Measurements from ENCODE around the gene ZNF654.
A peak's percentile ranks its signal among the peaks of the same experiment; 100 is the strongest.
"Not testable (repeated sequence)": the region's sequence is repeated elsewhere in the genome, so short reads cannot be mapped to it uniquely, and the experiment has no call there.

Gene ZNF654

GRCh38 chr3:88148651-88149050, 89.6 kb downstream of the ZNF654 start:
- DNase-seq = no peak

DNA sequence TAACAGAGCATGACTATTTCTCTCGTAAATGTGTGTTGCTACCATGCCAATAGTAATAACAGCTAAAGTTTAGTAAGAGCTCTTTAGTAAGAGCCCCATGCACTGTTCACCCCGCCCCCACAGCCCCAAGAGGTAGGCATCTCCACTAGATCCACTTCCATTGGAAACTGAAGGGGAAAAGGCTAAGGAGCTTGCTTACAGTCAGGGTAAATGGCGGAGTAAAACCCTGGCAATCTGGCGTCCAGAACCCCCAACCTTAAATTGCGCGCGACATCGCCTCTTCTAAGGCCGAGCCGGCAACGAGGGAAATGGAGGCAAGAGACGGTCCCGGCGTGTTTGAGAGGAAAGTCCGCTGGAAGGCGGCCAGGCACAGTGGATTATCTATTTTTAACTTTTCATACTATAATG, 90.0 kb downstream of the ZNF654 start:
- peak in 1 of 2 donors; percentile 53 for DNase-seq

DNA sequence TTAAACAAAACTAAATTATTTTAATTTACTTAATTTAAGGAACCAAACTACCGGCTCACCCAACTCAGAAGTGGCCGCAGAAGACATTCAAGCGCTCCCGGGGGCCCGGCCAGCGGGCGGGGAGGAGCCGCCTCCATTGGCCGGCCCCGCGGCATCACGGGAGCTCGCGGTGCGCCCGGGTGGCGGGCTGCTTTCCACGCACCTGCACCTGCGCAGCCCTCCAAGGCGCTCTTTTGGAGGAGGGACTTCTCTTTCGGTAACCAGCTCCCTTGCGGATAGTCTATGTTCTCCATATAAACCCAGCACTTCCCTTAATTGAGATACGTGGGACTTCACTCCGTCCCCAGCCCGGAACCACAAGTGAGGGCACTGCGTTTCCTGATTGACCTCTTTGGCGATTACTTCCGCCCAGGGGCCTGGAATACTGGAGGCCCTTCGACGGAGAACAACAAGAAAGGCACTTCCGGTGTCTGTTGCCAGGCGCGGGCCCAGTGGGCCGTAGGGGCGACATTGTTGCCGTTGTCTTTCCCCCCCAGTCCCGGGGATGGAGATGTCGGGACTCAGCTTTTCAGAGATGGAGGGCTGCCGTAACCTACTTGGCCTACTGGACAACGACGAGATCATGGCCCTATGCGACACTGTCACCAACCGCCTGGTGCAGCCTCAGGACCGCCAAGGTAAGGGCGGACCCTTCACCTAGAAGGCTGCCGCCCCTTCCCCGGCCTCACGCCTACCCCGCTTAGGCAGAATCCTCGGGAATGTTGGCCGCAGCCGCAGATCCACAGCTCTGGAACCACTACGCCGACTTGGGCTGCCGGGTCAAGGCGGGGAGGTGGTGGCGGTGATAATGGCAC, 90.7 kb downstream of the ZNF654 start, which contains the start of gene C3orf38:
Gene C3orf38 (plus strand): TSS at position 451 of the 854 bp plus-strand sequence. CDS start 94 bp downstream, at position 545.
- peak; percentile 48 to 74 for DNase-seq

DNA sequence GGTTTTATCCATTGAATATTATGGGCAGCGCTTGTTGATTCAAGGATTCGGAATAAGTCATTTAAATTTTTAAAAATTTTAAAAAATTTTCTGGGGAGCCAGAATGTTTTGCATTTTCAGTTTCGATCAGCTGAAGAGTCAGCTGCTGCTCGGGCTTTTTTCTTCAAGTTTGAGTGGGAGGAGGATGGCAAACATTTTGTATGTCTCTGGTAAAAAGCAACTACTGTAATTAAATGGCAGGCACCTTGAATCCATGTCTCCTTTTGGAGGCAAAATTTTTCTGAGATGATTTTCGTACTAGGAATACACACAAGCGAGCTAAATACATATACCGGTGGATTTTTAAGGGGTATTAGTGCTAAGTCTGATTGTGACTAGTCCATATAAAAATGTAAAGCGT, 91.3 kb downstream of the ZNF654 start:
- DNase-seq = peak in 1 of 2 donors; percentile 31

- DNase-seq = peak in 1 of 2 donors; percentile 31
These were observed 91.8 kb downstream of the ZNF654 start for GRCh38 chr3:88150806-88151205.

- no peak for DNase-seq
These were observed 92.3 kb downstream of the ZNF654 start for GRCh38 chr3:88151358-88151757.

- DNase-seq = no peak
These were observed 93.8 kb downstream of the ZNF654 start for GRCh38 chr3:88152841-88153240.

- DNase-seq = no peak
These were observed 107.4 kb downstream of the ZNF654 start for GRCh38 chr3:88166419-88166971.

- no peak for DNase-seq
These were observed 108.1 kb downstream of the ZNF654 start for GRCh38 chr3:88167173-88167572.

DNA sequence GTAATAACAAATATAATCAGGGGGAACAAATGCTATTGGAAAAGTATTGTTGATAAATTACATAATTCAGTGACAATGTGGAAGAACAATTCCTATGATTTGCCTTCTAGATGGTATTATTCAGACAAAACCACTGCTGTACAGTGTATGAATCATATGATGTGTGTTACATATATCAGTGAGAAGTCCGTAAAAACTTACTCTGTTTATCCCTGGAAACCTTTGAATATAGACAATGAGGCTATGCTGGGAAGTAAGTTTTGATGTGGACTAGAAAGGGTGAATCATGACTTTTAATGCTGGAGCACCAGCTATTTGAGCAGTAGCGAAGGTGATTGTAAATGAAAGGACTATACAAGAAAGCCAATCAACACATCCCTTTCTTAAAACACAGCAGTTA, 108.6 kb downstream of the ZNF654 start:
- DNase-seq = no peak

DNA sequence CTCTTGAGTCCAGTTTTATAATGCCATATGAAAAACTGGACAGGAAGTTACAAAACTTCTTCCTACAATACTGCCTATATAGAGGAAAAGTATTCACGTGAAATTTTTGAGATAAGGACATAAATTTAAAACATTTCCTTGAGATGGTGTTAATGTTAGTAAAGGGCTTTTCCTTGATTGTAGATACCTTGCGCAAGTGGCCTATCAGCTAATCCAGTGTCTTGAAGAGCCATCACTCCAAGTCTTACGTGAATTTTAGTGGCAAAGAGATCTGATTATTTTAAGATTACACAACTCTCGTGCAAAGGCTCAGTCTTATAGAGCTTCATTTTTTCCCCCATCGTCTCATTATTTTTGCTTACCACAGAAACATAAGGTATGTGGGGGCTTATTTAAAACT, 109.1 kb downstream of the ZNF654 start:
- no peak for DNase-seq

- peak in 1 of 2 donors; percentile 38 for DNase-seq
These were observed 121.4 kb downstream of the ZNF654 start for GRCh38 chr3:88180398-88180999.

GRCh38 chr3:88182165-88182918, 123.3 kb downstream of the ZNF654 start:
- DNase-seq = not testable (repeated sequence)

- DNase-seq = no peak
These were observed 129.4 kb downstream of the ZNF654 start for GRCh38 chr3:88188436-88188835.

DNA sequence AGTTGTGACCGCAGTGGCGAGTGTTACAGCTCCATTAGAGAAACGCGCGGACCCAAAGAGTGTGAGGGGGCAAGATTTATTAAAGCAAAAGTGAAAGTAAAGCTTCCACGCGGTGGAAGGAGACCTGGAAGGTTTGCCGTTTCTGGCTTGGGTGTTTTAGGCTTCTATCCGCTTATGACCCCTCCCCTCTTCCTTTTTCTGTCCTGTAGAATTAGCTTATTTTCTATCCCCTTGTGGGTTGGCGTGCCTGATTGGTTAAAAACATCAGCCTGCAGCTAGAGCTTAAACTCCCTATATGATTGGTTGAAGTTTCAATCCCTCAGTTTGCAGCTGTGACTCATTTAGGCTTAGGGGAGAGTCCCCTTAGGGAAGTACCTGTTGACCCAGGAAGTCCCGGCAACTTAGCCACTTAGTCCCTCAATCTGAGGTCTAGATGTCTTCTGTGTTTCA, 130.3 kb downstream of the ZNF654 start:
- no peak for DNase-seq

DNA sequence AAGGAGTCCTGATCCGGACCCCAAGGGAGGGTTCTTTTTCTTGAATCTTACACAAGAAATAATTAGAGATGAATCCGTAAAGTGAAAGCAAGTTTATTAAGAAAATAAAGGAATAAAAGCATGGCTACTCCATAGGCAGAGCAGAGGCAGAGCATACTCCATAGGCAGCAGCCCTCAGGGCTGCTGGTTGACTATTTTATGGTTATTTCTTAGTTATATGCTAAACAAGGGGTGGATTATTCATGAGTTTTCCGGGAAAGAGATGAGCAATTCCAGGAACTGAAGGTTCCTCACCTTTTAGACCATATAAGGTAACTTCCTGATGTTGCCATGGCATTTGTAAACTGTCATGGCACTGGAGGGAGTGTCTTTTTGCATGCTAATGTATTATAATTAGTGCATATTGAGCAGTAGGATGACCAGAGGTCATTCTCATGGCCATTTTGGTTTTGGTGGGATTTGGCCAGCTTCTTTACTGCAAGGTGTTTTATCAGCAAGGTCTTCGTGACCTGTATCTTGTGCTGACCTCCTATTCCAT, 132.9 kb downstream of the ZNF654 start:
- DNase-seq = no peak

GRCh38 chr3:88192631-88193030, 133.6 kb downstream of the ZNF654 start:
- no peak for DNase-seq

Data from bone marrow (tissue), 2 donors.